OCI-LY7 (cell line): ENCODE data around the gene CHSY3.

Experiments used
- EZH2phosphoT487 ChIP-seq: fragments of 200-600 bp; sonication (generic); IDR thresholded peaks from 2 replicates; pipeline ENCODE4 v1.6.1; 2018; ENCODE audit warnings: low read depth, borderline replicate concordance, mild to moderate bottlenecking, mixed run types, antibody characterized with exemption, low read length, moderate library complexity, mixed read lengths
- TF ChIP-seq, protein P1 (sequence below): fragments of 200-600 bp; sonication (generic); conservative IDR thresholded peaks from 2 replicates; pipeline ENCODE4 v1.5.1; 2014; ENCODE audit warnings: mild to moderate bottlenecking, antibody characterized with exemption, low read length, moderate library complexity, mixed read lengths

DNA sequence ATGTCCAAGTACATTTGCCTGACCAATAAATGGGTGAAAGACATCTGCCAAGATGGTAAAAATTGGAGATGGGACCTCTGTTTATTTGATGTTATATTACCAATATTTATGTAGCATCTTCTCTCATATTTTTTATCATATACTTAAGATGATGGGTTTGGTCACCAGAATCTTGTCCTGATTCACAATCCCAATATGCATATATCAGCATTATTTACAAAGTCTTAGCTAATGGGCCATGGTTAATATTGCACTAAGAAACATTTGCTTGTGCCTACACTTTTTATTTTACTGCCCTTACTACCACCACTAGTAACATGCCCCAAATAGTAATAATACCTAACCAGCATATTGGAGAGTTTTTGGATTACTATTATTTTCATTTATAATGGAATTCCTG lies 116.7 kb downstream of the CHSY3 start:
- TF ChIP-seq, protein P1, sequence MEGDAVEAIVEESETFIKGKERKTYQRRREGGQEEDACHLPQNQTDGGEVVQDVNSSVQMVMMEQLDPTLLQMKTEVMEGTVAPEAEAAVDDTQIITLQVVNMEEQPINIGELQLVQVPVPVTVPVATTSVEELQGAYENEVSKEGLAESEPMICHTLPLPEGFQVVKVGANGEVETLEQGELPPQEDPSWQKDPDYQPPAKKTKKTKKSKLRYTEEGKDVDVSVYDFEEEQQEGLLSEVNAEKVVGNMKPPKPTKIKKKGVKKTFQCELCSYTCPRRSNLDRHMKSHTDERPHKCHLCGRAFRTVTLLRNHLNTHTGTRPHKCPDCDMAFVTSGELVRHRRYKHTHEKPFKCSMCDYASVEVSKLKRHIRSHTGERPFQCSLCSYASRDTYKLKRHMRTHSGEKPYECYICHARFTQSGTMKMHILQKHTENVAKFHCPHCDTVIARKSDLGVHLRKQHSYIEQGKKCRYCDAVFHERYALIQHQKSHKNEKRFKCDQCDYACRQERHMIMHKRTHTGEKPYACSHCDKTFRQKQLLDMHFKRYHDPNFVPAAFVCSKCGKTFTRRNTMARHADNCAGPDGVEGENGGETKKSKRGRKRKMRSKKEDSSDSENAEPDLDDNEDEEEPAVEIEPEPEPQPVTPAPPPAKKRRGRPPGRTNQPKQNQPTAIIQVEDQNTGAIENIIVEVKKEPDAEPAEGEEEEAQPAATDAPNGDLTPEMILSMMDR, result no peak
- no peak for TF ChIP-seq EZH2phosphoT487
